Measurements from ENCODE around the gene DEPDC7.

DNA sequence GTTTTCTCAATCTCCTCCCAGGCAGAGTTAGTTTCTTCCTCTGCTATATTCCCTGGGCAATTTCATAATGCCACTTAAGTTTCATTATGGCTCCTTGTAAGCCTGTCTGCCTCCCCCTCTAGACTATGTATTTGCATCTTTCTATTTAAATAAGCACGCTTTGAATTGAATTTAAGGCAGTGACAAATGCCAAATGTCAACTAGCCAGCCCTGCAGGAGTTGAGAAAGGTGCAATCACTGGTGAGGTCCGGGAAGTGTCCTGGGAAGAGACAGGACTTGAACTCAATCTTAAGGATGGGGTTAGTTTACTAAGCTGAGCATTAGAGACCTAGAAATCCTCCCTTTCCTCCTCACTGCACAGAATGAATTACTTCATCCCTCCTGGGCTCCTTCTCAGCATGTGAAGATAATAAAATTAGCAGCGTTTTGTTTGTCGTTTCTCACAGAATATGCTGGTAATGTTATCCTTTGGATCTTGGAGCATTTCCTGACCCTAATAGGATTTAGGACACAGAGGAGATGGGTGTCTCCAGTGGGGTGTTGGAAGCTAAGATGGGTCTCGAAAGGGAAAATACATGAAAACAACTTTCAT lies 25.3 kb downstream of the DEPDC7 start:
- TF ChIP-seq, protein P1, sequence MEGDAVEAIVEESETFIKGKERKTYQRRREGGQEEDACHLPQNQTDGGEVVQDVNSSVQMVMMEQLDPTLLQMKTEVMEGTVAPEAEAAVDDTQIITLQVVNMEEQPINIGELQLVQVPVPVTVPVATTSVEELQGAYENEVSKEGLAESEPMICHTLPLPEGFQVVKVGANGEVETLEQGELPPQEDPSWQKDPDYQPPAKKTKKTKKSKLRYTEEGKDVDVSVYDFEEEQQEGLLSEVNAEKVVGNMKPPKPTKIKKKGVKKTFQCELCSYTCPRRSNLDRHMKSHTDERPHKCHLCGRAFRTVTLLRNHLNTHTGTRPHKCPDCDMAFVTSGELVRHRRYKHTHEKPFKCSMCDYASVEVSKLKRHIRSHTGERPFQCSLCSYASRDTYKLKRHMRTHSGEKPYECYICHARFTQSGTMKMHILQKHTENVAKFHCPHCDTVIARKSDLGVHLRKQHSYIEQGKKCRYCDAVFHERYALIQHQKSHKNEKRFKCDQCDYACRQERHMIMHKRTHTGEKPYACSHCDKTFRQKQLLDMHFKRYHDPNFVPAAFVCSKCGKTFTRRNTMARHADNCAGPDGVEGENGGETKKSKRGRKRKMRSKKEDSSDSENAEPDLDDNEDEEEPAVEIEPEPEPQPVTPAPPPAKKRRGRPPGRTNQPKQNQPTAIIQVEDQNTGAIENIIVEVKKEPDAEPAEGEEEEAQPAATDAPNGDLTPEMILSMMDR (IDR thresholded peaks at IDR 0.05): no peak
- TF ChIP-seq JUN (CRISPR knock-in tag; IDR thresholded peaks at IDR 0.05): no peak
- TF ChIP-seq ESRRA (CRISPR knock-in tag; IDR thresholded peaks at IDR 0.05; ENCODE audit: borderline replicate concordance): no peak
- TF ChIP-seq, protein P2, sequence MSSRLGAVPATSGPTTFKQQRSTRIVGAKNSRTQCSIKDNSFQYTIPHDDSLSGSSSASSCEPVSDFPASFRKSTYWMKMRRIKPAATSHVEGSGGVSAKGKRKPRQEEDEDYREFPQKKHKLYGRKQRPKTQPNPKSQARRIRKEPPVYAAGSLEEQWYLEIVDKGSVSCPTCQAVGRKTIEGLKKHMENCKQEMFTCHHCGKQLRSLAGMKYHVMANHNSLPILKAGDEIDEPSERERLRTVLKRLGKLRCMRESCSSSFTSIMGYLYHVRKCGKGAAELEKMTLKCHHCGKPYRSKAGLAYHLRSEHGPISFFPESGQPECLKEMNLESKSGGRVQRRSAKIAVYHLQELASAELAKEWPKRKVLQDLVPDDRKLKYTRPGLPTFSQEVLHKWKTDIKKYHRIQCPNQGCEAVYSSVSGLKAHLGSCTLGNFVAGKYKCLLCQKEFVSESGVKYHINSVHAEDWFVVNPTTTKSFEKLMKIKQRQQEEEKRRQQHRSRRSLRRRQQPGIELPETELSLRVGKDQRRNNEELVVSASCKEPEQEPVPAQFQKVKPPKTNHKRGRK (CRISPR knock-in tag; IDR thresholded peaks at IDR 0.05; ENCODE audit: borderline replicate concordance): no peak

Measured in WTC11 (cell line).